K562 (cell line): ENCODE measurements around the gene IL1R1.

Experiments
- EZH2 ChIP-seq: IDR thresholded peaks from 2 replicates; pipeline ENCODE4 v1.6.1; 2012; ENCODE audit warnings: low read depth, mild to moderate bottlenecking, inconsistent platforms, low read length, borderline replicate concordance
- HMG20B ChIP-seq: fragments of 250-450 bp; sonication (Bioruptor Pico); IDR thresholded peaks from 2 replicates; pipeline ENCODE4 v1.5.0; 2021; ENCODE audit warnings: mild to moderate bottlenecking
- KLF1 ChIP-seq: fragments of 450-650 bp; IDR thresholded peaks from 2 replicates; pipeline ENCODE4 v1.6.1; 2016; ENCODE audit warnings: missing genetic modification characterization, missing compliant biosample characterization
- PHF20 ChIP-seq: fragments of 450-650 bp; IDR thresholded peaks from 2 replicates; pipeline ENCODE4 v1.6.1; 2018; ENCODE audit not compliant: partially characterized antibody
- POLR2AphosphoS2 ChIP-seq: IDR thresholded peaks from 2 replicates; pipeline ENCODE4 v1.6.1; 2012; ENCODE audit warnings: low read length, improper control_type of control experiment
- ZBTB40 ChIP-seq, 2 experiments: fragments of 450-650 bp in 1 of 2; sonication (generic) in 1 of 2; formaldehyde crosslinking in 1 of 2; IDR thresholded peaks; 2 replicates each; pipeline versions ENCODE4 v1.7.1 to v1.9.0; 2016 to 2022; ENCODE audit warnings: inconsistent platforms in 1 of 2, mild to moderate bottlenecking in 1 of 2, missing genetic modification reagents in 1 of 2
- ZNF280B ChIP-seq: fragments of 250-450 bp; sonication (Bioruptor Pico); IDR thresholded peaks from 2 replicates; pipeline ENCODE4 v1.5.1; 2021; ENCODE audit warnings: mild to moderate bottlenecking
- ZNF395 ChIP-seq: fragments of 200-800 bp; sonication (Bioruptor generic); IDR thresholded peaks from 2 replicates; pipeline ENCODE4 v1.6.1; 2017; ENCODE audit warnings: missing genetic modification characterization, missing compliant biosample characterization

- TF ChIP-seq EZH2 (no peak), ZNF395 (CRISPR knock-in tag) (no peak), ZNF280B (no peak), POLR2AphosphoS2 (no peak), PHF20 (no peak), HMG20B (CRISPR knock-in tag) (no peak), KLF1 (tag) (no peak), ZBTB40 (IDR thresholded peaks at IDR 0.05) (no peak), ZBTB40 (CRISPR knock-in tag; IDR thresholded peaks at IDR 0.05) (no peak)
Measured at GRCh38 chr2:102126169-102126568, 16.4 kb upstream of the IL1R1 start.
